Measurements from ENCODE around the gene DIP2B. TPM values are rescaled to one million over a fixed set of nuclear protein-coding genes. Genes with fewer than 3 reads are reported as not detected.
"Not testable (repeated sequence)": the region's sequence is repeated elsewhere in the genome, so short reads cannot be mapped to it uniquely, and the experiment has no call there.

DIP2B gene
- total RNA-seq, 2 experiments from 2014 or later: 18.8 to 21.8 TPM

GRCh38 chr12:50520416-50521207, 15.8 kb downstream of the DIP2B start:
- Mint-ChIP-seq H3K4me1 (ENCODE audit: low read depth) (peaks cover 39% of the 10 kb centered on the region), H3K27ac (peak overlapping the region; percentile 82), H3K27me3 (ENCODE audit: low read depth) (no peaks in the 10 kb centered on the region), H3K36me3 (ENCODE audit: low read depth) (peaks cover 19% of the 10 kb centered on the region), H3K9me3 (ENCODE audit: insufficient read depth) (no peaks in the 10 kb centered on the region), H3K4me3 (peak overlapping the region; percentile 53)
- POLR2A ChIA-PET: interaction anchor here (0.5 to 1.5 kb wide), 3 partner anchors 12 to 243 kb away, joined by 3 to 6 read pairs (median 4); partner anchors contain the start of gene ATF1
- ATAC-seq (no peak), DNase-seq (no peak)
- CTCF ChIA-PET: interaction anchor here (0.7 to 4.4 kb wide), 6 partner anchors 8 to 118 kb away, joined by 3 to 67 read pairs (median 4); partner anchors contain the start of gene DIP2B

- ATAC-seq; H3K9me3 Mint-ChIP-seq (ENCODE audit: insufficient read depth); H3K27me3 Mint-ChIP-seq (ENCODE audit: low read depth); H3K4me3 Mint-ChIP-seq; DNase-seq; H3K27ac Mint-ChIP-seq; POLR2A ChIA-PET: not testable (repeated sequence)
- CTCF ChIA-PET: interaction anchor here (0.9 to 4.4 kb wide), 2 partner anchors 15 to 16 kb away, joined by 3 to 67 read pairs; partner anchors contain the start of gene DIP2B
- peaks cover 22% of the 10 kb centered on the region for H3K36me3 Mint-ChIP-seq (ENCODE audit: low read depth)
- H3K4me1 Mint-ChIP-seq (ENCODE audit: low read depth): peaks cover 38% of the 10 kb centered on the region
These were observed 17.0 kb downstream of the DIP2B start for GRCh38 chr12:50521781-50522180.

- Mint-ChIP-seq H3K4me3 (no peak overlapping the region), H3K9me3 (ENCODE audit: insufficient read depth) (no peaks in the 10 kb centered on the region), H3K36me3 (ENCODE audit: low read depth) (peaks cover 22% of the 10 kb centered on the region), H3K4me1 (ENCODE audit: low read depth) (peaks cover 48% of the 10 kb centered on the region), H3K27ac (no peak overlapping the region), H3K27me3 (ENCODE audit: low read depth) (no peaks in the 10 kb centered on the region)
- DNase-seq (no peak), ATAC-seq (no peak)
- ChIA-PET CTCF (interaction anchor here (0.8 to 3.7 kb wide), 3 partner anchors 10 to 18 kb away, joined by 4 to 16 read pairs (median 5); partner anchors contain the start of gene DIP2B), POLR2A (interaction anchor here (1.1 kb wide), 1 partner anchor 9 kb away, joined by 5 read pairs; no protein-coding TSS in a partner anchor)
These were observed 19.0 kb downstream of the DIP2B start for GRCh38 chr12:50523772-50524171.

DNA sequence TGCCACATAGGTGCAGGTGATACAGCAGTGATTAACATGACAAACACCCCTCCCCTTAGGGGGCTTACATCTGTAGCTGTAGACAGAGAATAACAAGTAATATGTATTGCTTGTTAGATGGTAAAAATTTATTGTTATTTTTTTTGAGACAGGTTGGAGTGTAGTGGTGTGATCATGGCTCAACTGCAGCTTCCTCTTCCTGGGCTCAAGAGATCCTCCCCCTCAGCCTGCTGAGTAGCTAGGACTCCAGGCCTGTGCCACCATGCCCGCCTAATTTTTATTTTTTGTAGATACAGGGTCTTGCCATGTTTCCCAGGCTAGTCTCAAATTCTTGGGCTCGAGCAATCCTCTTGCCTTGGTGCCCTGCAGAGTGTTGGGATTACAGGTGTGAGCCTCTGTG, 19.8 kb downstream of the DIP2B start:
- Mint-ChIP-seq H3K4me3 (no peak overlapping the region), H3K27ac (no peak overlapping the region)

GRCh38 chr12:50525422-50525821, 20.6 kb downstream of the DIP2B start:
- H3K4me3 Mint-ChIP-seq: no peak overlapping the region

More for the DNA sequence above, 19.8 kb downstream of the DIP2B start:
- DNase-seq: no peak
- Mint-ChIP-seq H3K27me3 (ENCODE audit: low read depth) (no peaks in the 10 kb centered on the region), H3K4me1 (ENCODE audit: low read depth) (peaks cover 52% of the 10 kb centered on the region), H3K36me3 (ENCODE audit: low read depth) (peaks cover 25% of the 10 kb centered on the region), H3K9me3 (ENCODE audit: insufficient read depth) (no peaks in the 10 kb centered on the region)
- no peak for ATAC-seq
- ChIA-PET POLR2A (interaction anchor here (1.3 kb wide), 1 partner anchor 17 kb away, joined by 4 read pairs; no protein-coding TSS in a partner anchor), CTCF (interaction anchor here (1.6 to 3.7 kb wide), 2 partner anchors 11 to 16 kb away, joined by 5 to 16 read pairs; no protein-coding TSS in a partner anchor)

GRCh38 chr12:50527359-50527726, 22.6 kb downstream of the DIP2B start:
- H3K36me3 Mint-ChIP-seq (ENCODE audit: low read depth): peaks cover 25% of the 10 kb centered on the region

More at GRCh38 chr12:50525422-50525821, 20.6 kb downstream of the DIP2B start:
- POLR2A ChIA-PET: interaction anchor here (1.3 kb wide), 1 partner anchor 18 kb away, joined by 4 read pairs; no protein-coding TSS in a partner anchor
- Mint-ChIP-seq H3K36me3 (ENCODE audit: low read depth) (peaks cover 25% of the 10 kb centered on the region), H3K27me3 (ENCODE audit: low read depth) (no peaks in the 10 kb centered on the region), H3K4me1 (ENCODE audit: low read depth) (peaks cover 45% of the 10 kb centered on the region), H3K9me3 (ENCODE audit: insufficient read depth) (no peaks in the 10 kb centered on the region), H3K27ac (peak overlapping the region; percentile 50)
- CTCF ChIA-PET: interaction anchor here (3.7 kb wide), 1 partner anchor 17 kb away, joined by 16 read pairs; no protein-coding TSS in a partner anchor
- ATAC-seq: no peak
- DNase-seq: no peak

DNA sequence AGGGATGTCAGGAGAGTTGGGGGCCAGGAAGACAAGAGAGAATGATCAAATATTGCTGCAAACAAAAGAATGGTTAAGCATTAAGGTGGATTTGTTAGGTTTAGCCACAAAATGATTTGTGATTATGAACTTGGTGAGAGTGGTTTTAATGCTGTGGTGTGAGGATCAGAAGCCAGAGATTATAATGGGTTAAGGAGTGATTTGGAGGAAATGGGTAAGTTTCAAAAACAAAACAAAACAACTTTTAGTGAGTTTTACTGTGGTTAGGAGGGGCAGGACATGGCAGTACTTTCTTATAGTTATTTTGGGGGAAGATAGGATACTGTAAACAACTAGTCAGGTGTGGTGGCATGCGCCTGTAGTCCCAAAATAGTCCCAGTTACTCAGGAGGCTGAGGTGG, 24.0 kb downstream of the DIP2B start:
- POLR2A ChIA-PET: no interaction called here
- DNase-seq (no peak), ATAC-seq (no peak)
- H3K4me1 Mint-ChIP-seq (ENCODE audit: low read depth): peaks cover 38% of the 10 kb centered on the region
- H3K9me3 Mint-ChIP-seq (ENCODE audit: insufficient read depth): no peaks in the 10 kb centered on the region
- peaks cover 19% of the 10 kb centered on the region for H3K36me3 Mint-ChIP-seq (ENCODE audit: low read depth)
- CTCF ChIA-PET: interaction anchor here (1.2 kb wide), 2 partner anchors 21 to 24 kb away, joined by 3 to 4 read pairs; partner anchors contain the start of gene DIP2B
- H3K27me3 Mint-ChIP-seq (ENCODE audit: low read depth): no peaks in the 10 kb centered on the region
- no peak overlapping the region for H3K4me3 Mint-ChIP-seq
- peak overlapping the region; percentile 27 for H3K27ac Mint-ChIP-seq

More at GRCh38 chr12:50527359-50527726, 22.6 kb downstream of the DIP2B start:
- DNase-seq (no peak), ATAC-seq (no peak)
- Mint-ChIP-seq H3K27me3 (ENCODE audit: low read depth) (no peaks in the 10 kb centered on the region), H3K9me3 (ENCODE audit: insufficient read depth) (no peaks in the 10 kb centered on the region), H3K27ac (no peak overlapping the region), H3K4me1 (ENCODE audit: low read depth) (peaks cover 42% of the 10 kb centered on the region), H3K4me3 (no peak overlapping the region)
- ChIA-PET CTCF (no interaction called here), POLR2A (no interaction called here)

DNA sequence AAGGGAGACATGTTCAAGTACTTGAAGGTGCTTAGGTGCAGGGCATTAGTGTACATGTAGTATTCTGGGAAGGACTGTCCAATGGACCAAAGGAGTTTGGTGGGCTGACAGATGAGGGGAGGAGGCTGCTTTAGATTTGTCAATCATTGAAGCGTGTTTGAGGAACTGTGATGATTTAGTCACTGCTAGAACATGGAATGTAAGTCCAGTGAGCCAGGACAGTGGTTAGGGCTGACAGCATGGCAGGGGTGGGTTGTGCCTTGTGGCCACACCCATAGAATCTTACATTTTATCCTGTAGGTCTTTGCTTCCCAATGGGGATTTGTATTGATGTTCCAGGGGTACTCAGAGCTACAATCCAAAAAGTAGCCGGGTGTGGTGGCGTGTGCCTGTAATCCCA, 24.6 kb downstream of the DIP2B start:
- DNase-seq (no peak), ATAC-seq (no peak)
- Mint-ChIP-seq H3K36me3 (ENCODE audit: low read depth) (peaks cover 14% of the 10 kb centered on the region), H3K4me3 (no peak overlapping the region), H3K4me1 (ENCODE audit: low read depth) (peaks cover 33% of the 10 kb centered on the region), H3K27ac (peak overlapping the region; percentile 27), H3K27me3 (ENCODE audit: low read depth) (no peaks in the 10 kb centered on the region), H3K9me3 (ENCODE audit: insufficient read depth) (no peaks in the 10 kb centered on the region)
- ChIA-PET POLR2A (no interaction called here), CTCF (interaction anchor here (1.2 kb wide), 1 partner anchor 24 kb away, joined by 4 read pairs; the partner anchor contains the start of gene DIP2B)

GRCh38 chr12:50530532-50530931, 25.7 kb downstream of the DIP2B start:
- no peaks in the 10 kb centered on the region for H3K9me3 Mint-ChIP-seq (ENCODE audit: insufficient read depth)
- DNase-seq (no peak), ATAC-seq (no peak)
- no peak overlapping the region for H3K4me3 Mint-ChIP-seq
- H3K4me1 Mint-ChIP-seq (ENCODE audit: low read depth): peaks cover 32% of the 10 kb centered on the region
- H3K27ac Mint-ChIP-seq: no peak overlapping the region
- H3K36me3 Mint-ChIP-seq (ENCODE audit: low read depth): peaks cover 12% of the 10 kb centered on the region
- POLR2A ChIA-PET: interaction anchor here (0.6 to 3.4 kb wide), 2 partner anchors 13 to 23 kb away, joined by 3 to 29 read pairs; partner anchors contain the start of gene DIP2B
- no peaks in the 10 kb centered on the region for H3K27me3 Mint-ChIP-seq (ENCODE audit: low read depth)
- CTCF ChIA-PET: interaction anchor here (1.3 to 2.9 kb wide), 2 partner anchors 12 to 26 kb away, joined by 4 to 17 read pairs; partner anchors contain the start of gene DIP2B

GRCh38 chr12:50533203-50533584, 28.4 kb downstream of the DIP2B start:
- peak; percentile 20 for ATAC-seq
- CTCF ChIA-PET: interaction anchor here (1.0 to 2.9 kb wide), 5 partner anchors 9 to 28 kb away, joined by 4 to 17 read pairs (median 9); partner anchors contain the start of gene DIP2B
- H3K27ac Mint-ChIP-seq: no peak overlapping the region
- POLR2A ChIA-PET: interaction anchor here (0.7 to 3.4 kb wide), 6 partner anchors 9 to 386 kb away, joined by 3 to 29 read pairs (median 4); partner anchors contain the start of gene DIP2B
- H3K36me3 Mint-ChIP-seq (ENCODE audit: low read depth): peaks cover 11% of the 10 kb centered on the region
- H3K27me3 Mint-ChIP-seq (ENCODE audit: low read depth): no peaks in the 10 kb centered on the region
- no peak overlapping the region for H3K4me3 Mint-ChIP-seq
- peaks cover 30% of the 10 kb centered on the region for H3K4me1 Mint-ChIP-seq (ENCODE audit: low read depth)
- DNase-seq: no peak
- no peaks in the 10 kb centered on the region for H3K9me3 Mint-ChIP-seq (ENCODE audit: insufficient read depth)

DNA sequence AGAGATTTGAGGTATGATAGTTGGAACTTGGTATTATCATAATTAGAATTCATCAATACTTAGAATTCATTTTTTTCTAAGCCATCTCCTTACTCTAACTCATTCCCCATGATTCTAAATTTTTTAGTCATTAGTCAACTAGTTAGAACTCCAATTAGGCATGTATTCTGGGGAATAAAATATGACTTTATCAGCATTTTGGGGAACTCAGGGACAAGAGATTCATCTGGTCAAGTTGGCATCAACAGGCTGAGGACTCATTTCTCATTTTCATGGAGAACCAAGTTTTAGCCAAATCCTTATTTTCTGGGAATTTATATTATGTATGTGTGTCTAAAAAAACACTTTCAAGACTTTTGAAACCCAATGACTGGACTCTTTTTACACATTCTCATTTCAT, 29.2 kb downstream of the DIP2B start:
- no peaks in the 10 kb centered on the region for H3K9me3 Mint-ChIP-seq (ENCODE audit: insufficient read depth)
- H3K4me1 Mint-ChIP-seq (ENCODE audit: low read depth): peaks cover 22% of the 10 kb centered on the region
- DNase-seq: no peak
- H3K36me3 Mint-ChIP-seq (ENCODE audit: low read depth): peaks cover 11% of the 10 kb centered on the region
- H3K27ac Mint-ChIP-seq: no peak overlapping the region
- CTCF ChIA-PET: interaction anchor here (1.5 kb wide), 1 partner anchor 26 kb away, joined by 9 read pairs; no protein-coding TSS in a partner anchor
- POLR2A ChIA-PET: interaction anchor here (0.7 to 1.1 kb wide), 4 partner anchors 8 to 385 kb away, joined by 3 to 4 read pairs (median 3); no protein-coding TSS in a partner anchor
- H3K27me3 Mint-ChIP-seq (ENCODE audit: low read depth): no peaks in the 10 kb centered on the region
- no peak for ATAC-seq
- H3K4me3 Mint-ChIP-seq: no peak overlapping the region
